Measurements from ENCODE around the gene UQCRFS1. TPM values are rescaled to one million over a fixed set of nuclear protein-coding genes. Genes with fewer than 3 reads are reported as not detected.

The UQCRFS1 gene
- total RNA-seq (10 to 100 TPM; 19.4 to 27.0 (median 20.9) TPM), polyA plus RNA-seq (10 to 100 TPM; 14.7 to 25.7 (median 22.9) TPM)
- long read RNA-seq, donor 1, transcript UQCRFS1-201 (2 exons, 3,475 nt): major isoform, 73 of 73 reads
- long read RNA-seq, donor 1, partial matches to known transcripts: 0 of 73 reads
- long read RNA-seq, donor 1, other reads (novel, unspliced or antisense): 0 of 73 reads
- long read RNA-seq, donor 2, transcript UQCRFS1-201 (2 exons, 3,475 nt): major isoform, 74 of 74 reads
- long read RNA-seq, donor 2, partial matches to known transcripts: 0 of 74 reads
- long read RNA-seq, donor 2, other reads (novel, unspliced or antisense): 0 of 74 reads

DNA sequence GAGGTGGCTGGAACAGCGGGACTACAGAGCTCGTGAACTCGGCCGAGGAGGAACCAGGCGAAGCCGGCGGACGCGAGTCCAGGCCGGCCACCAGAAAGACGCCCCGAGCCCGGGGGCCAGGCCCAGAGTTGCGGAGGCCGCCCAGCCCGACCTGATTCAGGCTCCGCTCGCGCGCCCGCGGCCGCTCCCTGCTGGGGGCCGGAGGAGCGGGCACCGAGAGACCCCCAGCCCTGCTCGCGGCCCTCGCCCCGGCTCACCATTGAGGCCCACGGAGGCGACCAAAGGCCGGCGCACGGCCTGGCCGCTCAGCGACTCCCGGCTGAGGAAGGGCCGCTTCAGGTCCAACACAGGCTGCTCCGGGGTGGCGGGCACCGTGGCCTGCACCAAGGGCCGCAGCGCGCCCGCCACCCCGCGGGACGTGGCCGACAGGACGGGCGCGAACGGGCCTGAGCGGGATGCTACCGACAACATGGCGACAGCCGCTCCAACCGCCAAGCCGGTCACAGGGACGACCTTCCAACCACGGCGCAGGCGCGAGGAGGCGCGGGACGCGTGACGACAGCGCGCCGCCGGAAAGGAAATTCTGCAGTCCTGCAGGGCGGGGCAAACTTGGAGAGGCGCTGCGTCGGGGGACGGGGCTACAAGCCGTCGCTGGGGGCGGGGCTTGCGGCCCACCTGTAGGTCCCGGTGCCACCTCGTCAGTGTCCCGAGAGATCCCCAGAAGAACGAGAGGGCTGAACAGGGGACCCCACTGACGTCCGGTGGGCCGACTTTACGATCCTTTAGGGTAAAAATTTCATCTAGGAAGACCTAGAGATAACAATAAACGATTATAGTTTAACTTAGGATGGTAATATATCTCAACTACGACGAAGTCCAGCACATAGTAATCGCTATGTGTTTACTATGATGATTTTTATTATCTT, at the start of gene UQCRFS1:
Gene UQCRFS1 (minus strand): TSS at position 504 of the 926 bp plus-strand sequence. CDS start 33 bp downstream, at position 471.
- H3K36me3 ChIP-seq: peaks cover 0 to 5% (median 0%) of the 10 kb centered on the region in 6 donors
- H3K4me3 ChIP-seq: peak within 1 kb of the TSS; percentile 67 to 86 (median 82)
- peak within 1 kb of the TSS; percentile 84 to 95 (median 92) for H3K27ac ChIP-seq
- peak; percentile 98 for DNase-seq
- peaks cover 11 to 44% (median 29%) of the 10 kb centered on the region in 6 donors for H3K4me1 ChIP-seq
- peak; percentile 97 to 98 (median 97) for TF ChIP-seq POLR2AphosphoS5 (IDR thresholded peaks at IDR 0.05)
- TF ChIP-seq POLR2A (IDR thresholded peaks at IDR 0.05): peak in 1 of 3 donors; percentile 50
- TF ChIP-seq, protein P1, sequence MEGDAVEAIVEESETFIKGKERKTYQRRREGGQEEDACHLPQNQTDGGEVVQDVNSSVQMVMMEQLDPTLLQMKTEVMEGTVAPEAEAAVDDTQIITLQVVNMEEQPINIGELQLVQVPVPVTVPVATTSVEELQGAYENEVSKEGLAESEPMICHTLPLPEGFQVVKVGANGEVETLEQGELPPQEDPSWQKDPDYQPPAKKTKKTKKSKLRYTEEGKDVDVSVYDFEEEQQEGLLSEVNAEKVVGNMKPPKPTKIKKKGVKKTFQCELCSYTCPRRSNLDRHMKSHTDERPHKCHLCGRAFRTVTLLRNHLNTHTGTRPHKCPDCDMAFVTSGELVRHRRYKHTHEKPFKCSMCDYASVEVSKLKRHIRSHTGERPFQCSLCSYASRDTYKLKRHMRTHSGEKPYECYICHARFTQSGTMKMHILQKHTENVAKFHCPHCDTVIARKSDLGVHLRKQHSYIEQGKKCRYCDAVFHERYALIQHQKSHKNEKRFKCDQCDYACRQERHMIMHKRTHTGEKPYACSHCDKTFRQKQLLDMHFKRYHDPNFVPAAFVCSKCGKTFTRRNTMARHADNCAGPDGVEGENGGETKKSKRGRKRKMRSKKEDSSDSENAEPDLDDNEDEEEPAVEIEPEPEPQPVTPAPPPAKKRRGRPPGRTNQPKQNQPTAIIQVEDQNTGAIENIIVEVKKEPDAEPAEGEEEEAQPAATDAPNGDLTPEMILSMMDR (IDR thresholded peaks at IDR 0.05 in 8 of 11, conservative IDR thresholded peaks at IDR 0.05 in 3 of 11): peak in 4 of 11 experiments; percentile 14 to 34 (median 20)
- intact Hi-C loops (cut with DNase I; ENCODE audit: low total_unique reads): no loop called here
- WGBS, 5 donors: 1 to 2% (median 1%) methylated on average over 39 to 92 of the region's 95 CpGs
- no peaks in the 10 kb centered on the region for H3K9me3 ChIP-seq
- no peaks in the 10 kb centered on the region for H3K27me3 ChIP-seq (replicated peaks in 1 of 7)

- no peak overlapping the region for H3K4me3 ChIP-seq
- WGBS, 5 donors: 62 to 82% (median 66%) methylated on average over 2 of the region's 2 CpGs
- no peaks in the 10 kb centered on the region for H3K9me3 ChIP-seq
- intact Hi-C loops (cut with DNase I; ENCODE audit: low total_unique reads): loop anchor here (5.0 kb wide), 1 partner anchor 525 kb away; no protein-coding TSS in a partner anchor
- H3K36me3 ChIP-seq: no peaks in the 10 kb centered on the region
- TF ChIP-seq, protein P1 (IDR thresholded peaks at IDR 0.05 in 8 of 11, conservative IDR thresholded peaks at IDR 0.05 in 3 of 11): no peak
- TF ChIP-seq POLR2AphosphoS5 (IDR thresholded peaks at IDR 0.05) (no peak), POLR2A (IDR thresholded peaks at IDR 0.05) (no peak)
- peaks cover 0 to 3% (median 0%) of the 10 kb centered on the region in 6 donors for H3K4me1 ChIP-seq
- peaks cover 0 to 40% (median 0%) of the 10 kb centered on the region in 7 donors for H3K27me3 ChIP-seq (replicated peaks in 1 of 7)
- DNase-seq: no peak
- H3K27ac ChIP-seq: no peak overlapping the region
These were observed 49.1 kb upstream of the UQCRFS1 start for GRCh38 chr19:29262085-29262484.

- TF ChIP-seq, protein P1 (IDR thresholded peaks at IDR 0.05 in 8 of 11, conservative IDR thresholded peaks at IDR 0.05 in 3 of 11): peak in 4 of 11 experiments; percentile 12 to 38 (median 24)
- TF ChIP-seq POLR2A (IDR thresholded peaks at IDR 0.05): no peak
- H3K4me3 ChIP-seq: no peak overlapping the region
- H3K36me3 ChIP-seq: no peaks in the 10 kb centered on the region
- no peak overlapping the region for H3K27ac ChIP-seq
- H3K9me3 ChIP-seq: no peaks in the 10 kb centered on the region
- H3K27me3 ChIP-seq (replicated peaks in 1 of 7): peaks cover 0 to 37% (median 0%) of the 10 kb centered on the region in 7 donors
- intact Hi-C loops (cut with DNase I; ENCODE audit: low total_unique reads): loop anchor here (5.0 kb wide), 1 partner anchor 523 kb away; no protein-coding TSS in a partner anchor
- WGBS, 5 donors: 64 to 86% (median 69%) methylated on average over 5 of the region's 5 CpGs
- DNase-seq: no peak
- H3K4me1 ChIP-seq: peaks cover 0 to 3% (median 0%) of the 10 kb centered on the region in 6 donors
These were observed 47.7 kb upstream of the UQCRFS1 start for GRCh38 chr19:29260477-29261317.
